Measurements from ENCODE around the gene RPP25. TPM values are rescaled to one million over a fixed set of nuclear protein-coding genes. Genes with fewer than 3 reads are reported as not detected.

Gene RPP25
- total RNA-seq, 1 experiment from 2014 or later: 28.8 TPM

DNA sequence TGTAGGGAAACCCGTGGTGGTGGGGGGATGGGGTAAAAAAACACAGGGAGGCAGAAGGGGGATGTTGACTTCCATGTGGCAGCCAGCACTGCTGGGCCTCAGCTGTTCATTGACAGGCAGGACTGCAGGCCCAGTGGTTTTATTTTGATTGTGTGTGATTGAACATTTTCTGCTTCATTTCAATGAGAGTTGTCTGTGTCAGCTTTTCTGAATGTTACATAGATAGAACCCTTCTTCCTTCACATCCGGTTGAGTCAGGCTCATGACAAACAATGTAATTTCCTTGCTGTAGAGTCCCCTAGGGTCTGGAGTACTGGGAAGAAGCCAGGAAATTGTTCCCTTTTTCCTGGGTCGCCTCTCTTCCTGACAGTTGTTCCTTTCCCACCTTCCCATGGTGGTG, 8.2 kb upstream of the RPP25 start:
- in situ Hi-C loops (cut with HindIII; ENCODE audit: low sequenced_read_pairs): no loop called here

DNA sequence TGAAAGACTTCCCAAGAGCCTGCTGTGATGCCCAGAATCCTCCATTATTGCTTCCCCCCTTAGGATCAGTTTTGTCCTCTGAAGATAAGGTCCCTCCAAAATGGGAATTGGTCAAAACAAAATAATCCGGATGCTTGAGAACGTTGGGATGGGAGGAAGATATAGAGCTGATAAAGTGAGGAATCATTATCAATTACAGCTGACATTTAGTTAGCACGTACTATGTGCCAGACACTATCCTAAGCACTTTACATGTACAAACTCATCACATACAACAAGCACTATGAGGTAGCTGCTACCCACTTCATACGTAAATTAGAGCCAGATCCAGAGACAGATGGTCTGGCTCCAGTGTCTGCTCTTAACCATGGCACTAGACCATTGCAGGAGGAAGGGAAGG, 6.6 kb upstream of the RPP25 start:
- in situ Hi-C loops (cut with HindIII; ENCODE audit: low sequenced_read_pairs): no loop called here
- no peak for DNase-seq (ENCODE audit: low spot score)

More for the DNA sequence above, 8.2 kb upstream of the RPP25 start:
- DNase-seq (ENCODE audit: low spot score): no peak

DNA sequence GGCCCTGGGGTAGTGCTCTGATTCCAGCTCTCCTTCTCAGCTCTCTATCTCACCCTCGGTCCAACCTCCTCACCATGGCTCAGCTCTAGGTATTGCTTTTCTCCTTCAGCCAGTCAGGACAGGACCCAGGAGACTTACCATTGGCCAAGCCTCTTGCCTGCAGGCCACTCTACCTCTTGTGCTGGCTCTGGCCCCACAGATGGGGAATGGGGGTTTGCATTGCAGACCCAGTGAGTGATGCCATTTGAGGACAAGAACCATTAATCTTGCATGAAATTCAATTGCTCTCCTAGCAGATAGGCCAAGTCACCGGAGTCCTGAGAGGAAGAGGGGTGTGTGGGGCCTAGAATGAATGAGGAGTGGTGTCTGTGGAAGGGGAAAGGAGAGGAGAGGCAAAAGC, 6.1 kb upstream of the RPP25 start:
- no peak for DNase-seq (ENCODE audit: low spot score)
- in situ Hi-C loops (cut with HindIII; ENCODE audit: low sequenced_read_pairs): no loop called here

DNA sequence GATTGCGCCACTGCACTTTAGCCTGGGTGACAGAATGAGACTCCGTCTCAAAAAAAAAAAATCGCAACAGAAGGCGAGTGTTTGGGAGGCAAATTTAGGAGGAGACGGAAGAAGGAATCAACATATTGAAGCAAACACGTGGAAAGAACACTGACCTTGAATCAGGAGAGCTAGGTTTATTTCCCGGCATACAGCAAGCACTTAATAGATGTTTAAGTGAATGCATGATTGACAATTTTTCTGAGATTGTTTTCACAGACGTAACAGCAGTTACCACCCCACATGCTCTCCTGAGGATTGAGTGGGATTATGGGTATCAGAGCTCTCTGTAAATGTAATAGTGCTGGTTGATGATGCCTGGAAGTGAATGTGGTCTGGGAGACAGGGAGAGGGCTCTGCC, 5.6 kb upstream of the RPP25 start:
- no peak for DNase-seq (ENCODE audit: low spot score)
- in situ Hi-C loops (cut with HindIII; ENCODE audit: low sequenced_read_pairs): no loop called here

DNA sequence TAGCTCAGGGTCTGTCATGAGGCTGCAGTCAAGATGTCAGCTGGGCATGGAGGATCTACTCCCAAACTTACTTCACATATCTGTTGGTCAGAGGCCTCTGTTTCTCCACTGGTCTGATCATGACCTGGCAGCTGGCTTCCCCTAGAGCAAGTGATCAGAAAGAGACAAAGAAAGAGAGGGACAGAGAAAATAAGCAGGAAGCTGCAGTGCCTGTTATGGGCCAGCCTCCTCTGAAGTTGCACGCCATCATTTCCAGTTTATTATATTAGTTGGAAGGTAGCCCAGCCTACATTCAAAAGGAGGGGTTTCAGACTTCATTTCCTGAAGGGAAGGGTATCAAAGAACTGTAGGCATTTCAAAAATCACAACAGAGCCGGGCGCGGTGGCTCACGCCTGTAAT, 5.0 kb upstream of the RPP25 start:
- DNase-seq (ENCODE audit: low spot score): no peak
- in situ Hi-C loops (cut with HindIII; ENCODE audit: low sequenced_read_pairs): no loop called here

DNA sequence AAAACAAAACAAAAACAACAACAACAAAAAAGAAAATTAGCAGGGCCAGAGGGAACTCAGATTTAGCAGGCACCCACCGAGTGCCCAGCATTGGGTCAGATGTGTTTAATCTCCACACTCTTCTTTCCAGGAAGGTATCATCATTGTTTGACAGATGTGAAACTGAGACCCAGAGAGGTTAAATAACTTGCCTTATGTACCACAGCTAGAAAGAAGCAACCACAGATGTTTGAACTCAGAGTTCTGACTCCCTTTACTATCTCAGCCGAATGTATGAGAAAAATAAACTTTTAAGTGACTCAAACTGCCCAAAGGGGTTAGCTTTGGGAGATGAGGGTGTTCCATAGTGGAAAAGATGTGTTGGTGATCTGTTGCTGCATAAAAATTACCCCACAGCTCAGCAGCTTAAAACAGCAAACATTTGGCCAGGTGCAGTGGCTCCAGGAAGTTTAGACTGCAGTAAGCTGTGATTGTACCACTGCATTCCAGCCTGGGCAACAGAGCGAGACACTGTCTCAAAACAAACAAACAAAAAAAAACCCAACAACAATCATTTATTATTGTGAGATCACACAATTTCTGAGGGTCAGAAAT, 4.5 kb upstream of the RPP25 start:
- DNase-seq (ENCODE audit: low spot score): no peak
- in situ Hi-C loops (cut with HindIII; ENCODE audit: low sequenced_read_pairs): no loop called here

DNA sequence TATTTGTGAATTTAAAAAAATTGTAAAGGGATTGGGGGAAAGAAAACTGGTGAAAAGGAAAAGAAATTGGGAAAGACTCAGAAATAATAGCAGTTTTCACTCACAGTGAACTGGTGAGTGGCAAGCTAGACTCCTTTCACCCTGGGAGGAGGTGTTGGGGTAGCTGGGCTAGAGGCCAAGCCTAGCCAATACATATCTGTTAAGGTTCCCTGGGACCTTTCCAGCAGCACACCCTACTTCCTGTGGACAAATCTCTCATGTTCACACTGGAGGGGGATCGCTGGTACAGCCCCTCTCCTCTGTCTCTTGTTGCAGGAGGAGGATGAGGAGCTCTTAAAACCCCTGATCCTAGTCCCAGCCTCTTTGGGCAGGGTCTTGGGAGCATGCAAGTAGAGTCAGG, 3.7 kb upstream of the RPP25 start:
- DNase-seq (ENCODE audit: low spot score): no peak
- in situ Hi-C loops (cut with HindIII; ENCODE audit: low sequenced_read_pairs): no loop called here

DNA sequence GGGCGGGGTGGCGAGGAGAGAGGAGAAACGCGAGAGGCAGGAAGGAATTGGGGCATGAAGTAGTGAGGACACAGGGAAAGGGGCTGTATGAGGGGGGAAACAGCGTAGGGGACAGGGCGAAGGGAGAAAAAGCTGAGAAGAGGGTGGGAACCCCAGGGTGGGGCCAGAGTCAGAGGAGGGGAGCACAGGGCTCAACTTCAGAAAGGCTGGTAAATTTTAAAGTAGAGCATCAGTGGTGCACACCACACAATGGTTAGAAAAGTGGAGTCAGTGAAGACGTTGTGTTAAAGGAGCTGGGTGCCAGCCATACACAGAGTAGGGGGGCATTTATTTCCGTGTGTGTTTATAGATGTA, 3.0 kb upstream of the RPP25 start:
- no peak for DNase-seq (ENCODE audit: low spot score)
- in situ Hi-C loops (cut with HindIII; ENCODE audit: low sequenced_read_pairs): no loop called here

DNA sequence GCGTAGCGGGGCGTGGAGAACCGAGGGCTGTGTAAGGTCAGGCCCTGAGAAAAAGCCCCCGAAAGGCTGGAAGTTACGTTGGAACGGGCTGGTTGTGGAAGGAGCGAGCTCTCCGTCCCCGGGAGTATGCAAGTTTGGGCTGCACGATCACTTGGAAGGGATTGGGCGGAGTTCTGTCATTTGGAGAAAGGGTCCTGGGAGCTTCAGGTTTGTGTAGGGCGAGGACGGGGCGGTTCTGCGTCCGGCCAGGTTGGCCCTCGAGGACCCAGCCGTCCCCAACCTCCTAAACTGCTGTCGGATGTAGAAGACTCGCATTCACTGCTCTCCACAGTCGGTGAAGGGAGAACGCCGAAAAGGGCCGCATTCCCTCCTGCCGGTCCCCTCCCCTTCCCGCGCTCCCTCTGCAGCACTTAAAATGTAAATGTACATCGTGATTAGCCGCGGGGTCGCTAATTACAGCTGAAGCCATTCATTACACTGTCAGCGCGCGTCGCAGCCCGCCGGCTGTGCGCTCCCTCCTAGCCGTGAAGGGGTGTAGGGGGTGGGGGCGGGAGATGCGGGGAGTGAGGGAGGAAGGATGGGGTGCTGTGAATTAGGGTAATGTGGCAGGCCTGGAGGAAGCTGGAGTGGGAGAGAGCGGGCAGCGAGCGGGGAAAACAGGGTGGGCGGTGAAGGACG, 2.5 kb upstream of the RPP25 start:
- no peak for DNase-seq (ENCODE audit: low spot score)
- in situ Hi-C loops (cut with HindIII; ENCODE audit: low sequenced_read_pairs): no loop called here

DNA sequence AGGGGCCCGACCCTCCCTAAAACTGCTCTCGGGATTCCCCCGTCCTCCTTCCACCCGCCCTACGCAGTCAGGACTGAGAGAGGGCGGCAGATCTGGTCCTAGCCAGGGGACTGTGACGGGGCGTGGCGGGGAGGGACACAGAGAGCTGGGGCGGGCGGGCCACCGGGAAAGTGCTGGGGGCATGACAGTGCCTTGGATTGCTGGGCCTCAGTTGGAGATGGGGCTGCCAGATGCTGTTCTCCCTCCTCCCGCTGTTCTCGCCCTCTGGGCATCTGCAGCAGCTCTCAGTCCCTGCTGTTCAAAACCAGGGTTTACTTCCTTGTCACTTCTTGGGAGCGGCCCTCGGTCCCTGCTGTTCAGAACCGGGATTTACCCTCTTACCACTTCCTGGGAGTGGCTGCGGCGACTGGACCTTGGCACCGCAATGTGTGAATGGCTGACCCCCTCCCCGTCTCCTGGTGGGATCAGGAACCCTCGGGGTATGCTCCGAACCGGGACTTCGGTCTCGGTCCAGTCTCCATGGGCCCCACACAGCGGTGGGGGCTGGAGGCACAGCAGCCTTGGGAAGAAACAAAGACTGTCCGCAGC, 1.8 kb upstream of the RPP25 start:
- no peak for DNase-seq (ENCODE audit: low spot score)
- in situ Hi-C loops (cut with HindIII; ENCODE audit: low sequenced_read_pairs): no loop called here

DNA sequence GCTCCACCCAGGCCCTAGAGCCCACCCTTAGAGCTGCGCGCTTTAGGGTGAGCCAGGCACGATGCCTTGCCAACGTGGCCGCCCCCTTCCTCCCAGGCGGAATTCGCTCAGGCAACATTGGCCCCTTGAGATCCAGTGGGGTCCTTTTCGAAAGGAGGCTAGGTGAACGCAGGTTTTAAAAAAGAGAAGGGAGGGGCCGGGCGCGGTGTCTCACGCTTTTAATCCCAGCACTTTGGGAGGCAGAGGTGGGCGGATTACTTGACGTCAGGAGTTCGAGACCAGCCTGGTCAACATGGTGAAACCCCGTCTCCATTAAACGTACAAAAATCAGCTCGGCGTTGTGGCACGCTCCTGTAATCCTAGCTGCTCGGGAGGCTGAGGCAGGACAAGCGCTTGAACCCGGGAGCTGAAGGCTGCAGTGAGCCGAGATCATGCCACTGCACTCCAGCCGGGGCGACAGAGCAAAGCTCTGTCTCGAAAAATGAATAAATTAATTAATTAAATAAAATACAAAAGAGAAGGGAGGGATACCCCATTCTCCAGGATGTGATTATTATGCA, 984 bp upstream of the RPP25 start:
- in situ Hi-C loops (cut with HindIII; ENCODE audit: low sequenced_read_pairs): no loop called here
- no peak for DNase-seq (ENCODE audit: low spot score)

DNA sequence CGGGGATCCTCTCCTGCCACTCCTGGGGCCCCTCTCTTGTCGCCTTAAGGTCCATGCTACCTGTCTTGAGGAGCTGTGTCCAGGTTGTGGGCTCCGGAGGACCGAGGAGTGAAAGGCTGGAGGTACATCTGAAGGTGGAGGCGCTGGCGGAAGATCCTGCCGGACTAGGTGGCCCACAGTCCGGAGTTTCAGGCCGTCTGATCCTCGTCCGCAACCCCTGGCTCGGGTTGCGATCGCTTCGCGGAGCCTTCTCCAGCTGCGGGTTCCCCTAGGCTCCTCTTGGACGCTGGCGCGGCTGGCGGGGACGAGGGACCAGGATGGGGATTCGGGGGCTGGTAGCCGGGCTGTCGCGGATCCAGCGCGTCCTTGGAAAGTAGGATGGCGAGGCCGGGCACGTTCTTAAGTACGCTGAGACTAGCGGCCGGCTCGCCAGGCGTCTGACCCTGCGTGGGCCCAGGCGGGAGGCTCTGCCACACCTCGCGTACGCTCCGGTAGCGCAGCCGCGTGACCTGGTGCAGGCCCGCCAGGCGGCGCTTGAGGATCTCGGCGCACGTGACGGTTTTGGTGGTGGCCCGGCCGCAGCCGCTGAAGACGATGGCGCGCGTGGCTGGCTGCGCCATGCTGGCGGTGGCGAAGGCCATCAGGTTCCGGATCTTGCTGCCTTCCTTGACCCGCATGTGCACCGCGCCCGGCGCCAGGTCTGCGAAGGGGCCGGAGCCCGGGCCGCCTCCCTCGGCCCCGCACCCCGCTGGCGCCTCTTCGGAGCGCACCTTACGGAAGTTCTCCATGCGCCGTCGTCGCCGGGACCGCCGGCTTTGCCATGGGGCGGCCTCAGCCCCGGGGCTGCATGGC, 550 bp downstream of the RPP25 start:
- in situ Hi-C loops (cut with HindIII; ENCODE audit: low sequenced_read_pairs): no loop called here
- peak; percentile 32 for DNase-seq (ENCODE audit: low spot score)

DNA sequence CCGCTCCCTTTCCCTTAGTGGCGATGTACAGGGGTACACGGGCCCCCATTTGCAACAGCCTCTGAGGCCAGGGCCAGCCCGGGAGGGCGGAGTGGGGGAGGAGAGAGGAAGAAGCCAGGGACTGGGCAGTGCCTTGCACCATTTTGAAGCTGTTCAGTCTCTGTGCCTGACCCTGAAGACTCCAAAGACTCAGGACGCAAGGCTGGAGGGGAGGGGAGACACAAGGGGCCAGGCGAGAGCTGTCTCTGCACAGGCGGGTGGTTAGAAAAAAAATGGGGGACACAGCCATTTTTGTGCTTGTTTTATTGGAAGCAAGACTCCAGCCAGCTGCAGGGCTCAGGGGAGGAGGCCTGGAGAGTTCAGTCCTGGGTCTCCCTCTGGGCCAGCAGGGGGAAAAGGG, 1.6 kb downstream of the RPP25 start:
- DNase-seq (ENCODE audit: low spot score): no peak
- in situ Hi-C loops (cut with HindIII; ENCODE audit: low sequenced_read_pairs): no loop called here

DNA sequence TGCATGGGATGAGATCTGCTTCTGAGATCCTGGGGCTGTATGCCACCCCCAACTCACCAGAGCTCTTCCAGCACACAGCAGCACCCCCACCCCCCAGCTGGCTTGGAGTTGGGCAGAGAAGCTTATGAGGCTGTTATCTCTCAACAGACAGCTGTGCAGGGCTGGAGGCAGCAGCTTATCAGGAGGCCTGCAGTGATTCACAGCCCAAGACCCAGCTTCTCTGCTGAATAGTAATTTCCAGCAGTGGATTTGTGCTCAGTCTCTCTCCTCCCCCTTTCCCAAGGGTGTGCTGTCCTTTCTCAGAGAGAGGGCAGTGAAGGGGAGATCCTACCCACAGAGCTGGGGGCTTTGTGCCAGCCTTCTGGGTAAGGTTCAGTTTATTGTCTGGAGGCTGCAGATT, 2.1 kb downstream of the RPP25 start:
- in situ Hi-C loops (cut with HindIII; ENCODE audit: low sequenced_read_pairs): no loop called here
- no peak for DNase-seq (ENCODE audit: low spot score)

DNA sequence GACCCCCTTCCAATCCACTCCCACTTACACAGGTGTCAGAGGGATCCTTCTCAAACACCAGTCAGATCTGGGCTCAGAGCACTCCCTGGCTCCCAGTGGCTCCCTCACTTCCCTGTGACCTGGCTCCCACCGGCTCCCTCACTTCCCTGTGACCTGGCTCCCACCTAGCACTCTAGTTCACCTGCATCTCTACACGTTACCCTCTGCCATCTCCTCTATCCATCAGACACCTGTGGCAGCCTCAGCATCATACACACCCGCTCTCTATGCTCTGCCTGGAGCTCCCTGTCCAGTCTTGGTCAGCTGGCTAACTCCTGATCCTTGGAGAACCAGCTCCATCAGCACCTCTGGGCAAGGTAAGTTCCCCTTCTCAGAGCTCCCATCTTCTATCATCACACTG, 5.6 kb downstream of the RPP25 start:
- in situ Hi-C loops (cut with HindIII; ENCODE audit: low sequenced_read_pairs): no loop called here

DNA sequence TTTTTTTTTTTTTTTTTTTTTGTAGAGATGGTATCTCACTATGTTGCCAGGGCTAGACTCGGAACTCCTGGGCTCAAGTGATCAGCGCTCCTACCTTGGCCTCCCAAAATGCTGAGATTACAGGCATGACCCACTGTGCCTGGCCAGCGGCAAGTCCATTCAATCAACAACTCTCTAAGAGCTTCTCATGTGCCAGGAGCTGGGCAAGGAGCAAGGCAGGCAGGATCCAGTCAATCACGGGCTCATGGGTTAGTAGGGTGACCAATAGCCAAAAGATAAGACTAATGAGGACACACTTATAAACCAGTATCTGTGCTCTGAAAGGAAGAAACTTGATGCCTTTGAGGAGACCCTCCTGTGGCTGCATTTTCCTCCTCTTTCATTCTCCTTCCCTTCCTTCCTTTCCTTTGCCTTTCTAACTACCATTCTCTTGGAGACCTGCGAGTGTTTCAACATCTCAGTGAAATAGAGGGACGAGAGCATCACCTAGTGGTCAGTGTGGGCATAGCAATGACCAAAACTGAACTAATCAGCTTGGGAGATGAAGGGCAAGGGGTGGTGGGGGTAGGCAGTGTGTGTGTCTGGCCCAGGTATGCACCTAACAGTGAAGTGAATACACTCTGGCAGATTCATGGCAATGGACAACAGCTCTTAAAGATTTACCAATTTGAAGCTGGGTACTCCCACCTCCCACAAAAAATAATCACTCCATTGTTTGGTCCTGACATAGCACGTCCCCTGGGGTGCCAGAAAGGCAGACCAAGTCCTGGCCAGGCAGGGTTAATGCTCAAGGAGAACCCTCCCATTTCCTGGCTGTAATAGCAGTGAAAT, 6.3 kb downstream of the RPP25 start:
- in situ Hi-C loops (cut with HindIII; ENCODE audit: low sequenced_read_pairs): no loop called here
- peak; percentile 87 for DNase-seq (ENCODE audit: low spot score)

More for the DNA sequence above, 5.6 kb downstream of the RPP25 start:
- DNase-seq (ENCODE audit: low spot score): no peak

DNA sequence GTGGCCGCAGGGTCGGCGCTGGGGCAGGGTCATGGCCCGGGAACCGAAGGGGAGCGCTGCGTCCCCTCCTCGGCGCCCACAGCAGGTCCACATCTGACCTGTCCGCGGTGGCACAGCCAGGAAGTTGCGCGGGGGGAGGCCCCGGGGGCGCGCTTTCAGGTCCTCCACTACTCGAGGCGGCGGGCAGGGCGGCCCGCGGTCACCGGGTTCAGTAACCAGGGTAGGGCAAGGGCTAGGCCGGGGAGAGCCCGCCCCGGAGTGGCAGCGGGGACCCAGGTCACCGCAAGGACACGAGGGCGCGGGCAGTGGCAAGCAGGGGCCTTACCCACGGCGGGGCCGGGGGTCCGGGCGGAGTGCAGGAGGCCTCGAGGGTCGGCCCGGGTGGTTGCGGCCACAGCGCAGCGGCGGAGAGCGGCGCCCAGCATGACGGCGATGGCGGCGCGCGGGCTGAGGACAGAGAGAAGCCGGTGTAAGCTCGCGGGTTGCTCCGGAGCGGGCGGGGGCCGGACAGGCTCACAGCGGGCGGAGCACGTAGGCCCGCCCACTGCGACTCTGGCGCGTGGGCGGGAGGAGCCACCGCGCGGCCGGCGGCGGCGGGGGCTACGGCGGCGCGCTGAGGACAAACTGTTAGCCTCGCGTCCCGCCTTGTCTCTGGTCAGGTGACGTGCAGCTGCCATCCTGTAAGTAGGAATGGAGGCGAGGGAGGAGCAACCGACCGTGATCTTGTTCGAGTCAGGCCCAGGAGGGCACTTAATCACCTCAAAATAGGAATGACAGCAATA, 18.8 kb downstream of the RPP25 start, which contains the start of gene COX5A:
TSS of gene COX5A (minus strand) at position 484 of the 782 bp plus-strand sequence. CDS start at position 425, 59 bp downstream.
- peak; percentile 95 for DNase-seq (ENCODE audit: low spot score)

DNA sequence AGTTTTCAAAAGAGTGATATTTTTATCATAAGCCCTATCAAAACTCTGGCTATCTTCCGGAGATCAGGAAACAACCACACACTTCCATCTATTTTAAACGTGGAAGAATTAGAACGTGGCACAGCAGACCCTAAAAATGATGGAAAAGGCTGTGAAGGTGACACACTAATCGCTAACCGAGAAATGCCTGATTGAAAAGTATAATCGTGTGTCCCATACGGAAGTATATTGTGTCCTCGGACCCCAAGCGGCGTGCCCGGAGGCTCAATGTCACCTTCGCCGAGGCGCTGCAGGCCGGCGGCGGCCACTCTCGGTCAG, 19.3 kb downstream of the RPP25 start:
- in situ Hi-C loops (cut with HindIII; ENCODE audit: low sequenced_read_pairs): no loop called here
- DNase-seq (ENCODE audit: low spot score): peak; percentile 29

More for the DNA sequence above, 18.8 kb downstream of the RPP25 start, which contains the start of gene COX5A:
- in situ Hi-C loops (cut with HindIII; ENCODE audit: low sequenced_read_pairs): no loop called here

Data from G401 (cell line).